Astrocyte (in vitro differentiated cells and primary cell): ENCODE data around the gene PFDN1.

ENCODE experiments used
- EZH2 ChIP-seq: IDR thresholded peaks from 2 replicates; pipeline ENCODE4 v1.6.1; 2012; ENCODE audit warnings: mild to moderate bottlenecking, low read length, inconsistent platforms; ENCODE audit not compliant: insufficient read depth
- TF ChIP-seq, protein P1 (sequence below): IDR thresholded peaks from 2 replicates; pipeline ENCODE4 v1.5.1; 2011; ENCODE audit warnings: low read depth, mild to moderate bottlenecking, inconsistent platforms, low read length, moderate library complexity; ENCODE audit not compliant: insufficient read depth

DNA sequence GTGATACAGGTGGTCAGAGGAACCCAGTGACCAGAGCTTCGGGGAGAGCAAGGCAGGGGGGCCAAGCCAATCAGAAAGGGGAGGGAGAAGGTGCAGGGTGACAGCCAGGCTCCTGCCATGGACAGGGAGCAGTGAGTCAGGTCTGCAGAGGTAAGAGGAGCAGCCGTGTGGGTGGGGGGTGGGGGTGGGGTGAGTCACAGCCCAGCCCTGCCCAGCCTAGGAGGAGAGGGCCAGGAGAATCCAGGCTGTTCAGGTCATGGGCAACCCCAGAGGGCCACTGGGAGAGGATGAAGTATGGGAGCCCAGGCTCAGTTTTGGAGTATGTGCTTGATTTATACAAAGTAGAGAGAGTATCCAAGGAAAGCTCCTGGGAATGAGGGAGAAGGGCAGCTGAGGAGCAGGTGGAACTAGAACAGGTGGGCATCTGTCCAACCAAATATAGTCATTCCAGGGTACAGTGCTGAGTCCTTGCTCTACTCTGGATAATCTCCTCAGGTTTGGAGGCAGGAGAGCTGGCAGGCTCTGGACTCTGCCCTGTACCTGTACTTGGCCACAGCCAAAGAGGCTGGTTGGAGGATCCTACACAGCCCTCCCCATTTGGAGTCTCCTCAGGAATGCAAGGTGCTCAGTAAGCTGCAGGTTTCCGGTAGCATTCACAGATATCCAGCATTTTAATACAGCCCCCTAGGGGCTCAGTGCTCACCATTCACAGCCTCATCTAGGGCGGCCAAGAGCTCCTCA, 42.0 kb upstream of the PFDN1 start:
- TF ChIP-seq, protein P1, sequence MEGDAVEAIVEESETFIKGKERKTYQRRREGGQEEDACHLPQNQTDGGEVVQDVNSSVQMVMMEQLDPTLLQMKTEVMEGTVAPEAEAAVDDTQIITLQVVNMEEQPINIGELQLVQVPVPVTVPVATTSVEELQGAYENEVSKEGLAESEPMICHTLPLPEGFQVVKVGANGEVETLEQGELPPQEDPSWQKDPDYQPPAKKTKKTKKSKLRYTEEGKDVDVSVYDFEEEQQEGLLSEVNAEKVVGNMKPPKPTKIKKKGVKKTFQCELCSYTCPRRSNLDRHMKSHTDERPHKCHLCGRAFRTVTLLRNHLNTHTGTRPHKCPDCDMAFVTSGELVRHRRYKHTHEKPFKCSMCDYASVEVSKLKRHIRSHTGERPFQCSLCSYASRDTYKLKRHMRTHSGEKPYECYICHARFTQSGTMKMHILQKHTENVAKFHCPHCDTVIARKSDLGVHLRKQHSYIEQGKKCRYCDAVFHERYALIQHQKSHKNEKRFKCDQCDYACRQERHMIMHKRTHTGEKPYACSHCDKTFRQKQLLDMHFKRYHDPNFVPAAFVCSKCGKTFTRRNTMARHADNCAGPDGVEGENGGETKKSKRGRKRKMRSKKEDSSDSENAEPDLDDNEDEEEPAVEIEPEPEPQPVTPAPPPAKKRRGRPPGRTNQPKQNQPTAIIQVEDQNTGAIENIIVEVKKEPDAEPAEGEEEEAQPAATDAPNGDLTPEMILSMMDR = no peak
- TF ChIP-seq EZH2 = no peak
